Smooth muscle cell (in vitro differentiated cells): ENCODE results near the gene GSX1. TPM values are rescaled to one million over a fixed set of nuclear protein-coding genes. Genes with fewer than 3 reads are reported as not detected.

ENCODE experiments used
- DNase-seq: peaks from one replicate; lab custom pipeline; 2025; ENCODE audit not compliant: unreplicated experiment; lab: John Stamatoyannopoulos, UW
- H2AFZ ChIP-seq: fragments of 200-600 bp; sonication (generic); 2 replicates; pipeline ENCODE4 v1.6.0; 2016; ENCODE audit warnings: antibody characterized with exemption, low read depth, mild to moderate bottlenecking
- H3F3A ChIP-seq: fragments of 200-600 bp; sonication (generic); 2 replicates; pipeline ENCODE4 v1.6.0; 2017; ENCODE audit warnings: antibody characterized with exemption, low read depth
- H3K27ac ChIP-seq: fragments of 200-600 bp; sonication (generic); 2 replicates; pipeline ENCODE4 v1.5.1; 2016; ENCODE audit warnings: low read depth, mild to moderate bottlenecking
- H3K27me3 ChIP-seq: fragments of 200-600 bp; sonication (generic); 2 replicates; pipeline ENCODE4 v1.6.1; 2016; ENCODE audit warnings: low read depth, mild to moderate bottlenecking
- H3K36me3 ChIP-seq: fragments of 200-600 bp; sonication (generic); 2 replicates; pipeline ENCODE4 v1.5.1; 2016; ENCODE audit warnings: low read depth
- H3K4me1 ChIP-seq: fragments of 200-600 bp; sonication (generic); 2 replicates; pipeline ENCODE4 v1.5.1; 2016; ENCODE audit warnings: low read depth
- H3K4me2 ChIP-seq: fragments of 200-600 bp; sonication (generic); 2 replicates; pipeline ENCODE4 v1.6.0; 2016; ENCODE audit warnings: mild to moderate bottlenecking
- H3K4me3 ChIP-seq: fragments of 200-600 bp; sonication (generic); 2 replicates; pipeline ENCODE4 v1.5.1; 2016; ENCODE audit warnings: mild to moderate bottlenecking
- H3K79me2 ChIP-seq: fragments of 200-600 bp; sonication (generic); 2 replicates; pipeline ENCODE4 v1.6.0; 2016; ENCODE audit warnings: low read depth, mild to moderate bottlenecking
- H3K9ac ChIP-seq: fragments of 200-600 bp; sonication (generic); 2 replicates; pipeline ENCODE4 v1.6.0; 2016; ENCODE audit warnings: low read depth
- H3K9me3 ChIP-seq: fragments of 200-600 bp; sonication (generic); replicated peaks from 2 replicates; pipeline ENCODE4 v1.5.1; 2016; ENCODE audit warnings: low read depth
- H4K20me1 ChIP-seq: fragments of 200-600 bp; sonication (generic); 2 replicates; pipeline ENCODE4 v1.6.0; 2016; ENCODE audit warnings: low read depth
- CTCF ChIP-seq: fragments of 200-600 bp; sonication (generic); IDR thresholded peaks from 2 replicates; pipeline ENCODE4 v1.5.1; 2017; ENCODE audit warnings: borderline replicate concordance, mild to moderate bottlenecking, antibody characterized with exemption; ENCODE audit not compliant: insufficient read depth, poor library complexity, severe bottlenecking
- WGBS: methylation state at CpG from one replicate; pipeline ENCODE4 v1.1.7; 2016; ENCODE audit warnings: low lambda C conversion rate; 5-methylcytosine and 5-hydroxymethylcytosine counted together
- polyA plus RNA-seq: library from polyadenylated mRNA; unstranded; fragments of >200 nt; fragmentation: Nextera tagmentation; extraction: Ambion mirVana; gene quantifications from 2 replicates; pipeline ENCODE4 v1.2.1, GENCODE V29; 2016
- total RNA-seq: library from RNA; depleted of rRNA; stranded (reverse); fragments of >200 nt; gene quantifications from 2 replicates; pipeline ENCODE4 v1.2.3, GENCODE V29; 2014

Gene GSX1
- total and polyA plus RNA-seq, 2 experiments from 2014 or later = not detected

DNA sequence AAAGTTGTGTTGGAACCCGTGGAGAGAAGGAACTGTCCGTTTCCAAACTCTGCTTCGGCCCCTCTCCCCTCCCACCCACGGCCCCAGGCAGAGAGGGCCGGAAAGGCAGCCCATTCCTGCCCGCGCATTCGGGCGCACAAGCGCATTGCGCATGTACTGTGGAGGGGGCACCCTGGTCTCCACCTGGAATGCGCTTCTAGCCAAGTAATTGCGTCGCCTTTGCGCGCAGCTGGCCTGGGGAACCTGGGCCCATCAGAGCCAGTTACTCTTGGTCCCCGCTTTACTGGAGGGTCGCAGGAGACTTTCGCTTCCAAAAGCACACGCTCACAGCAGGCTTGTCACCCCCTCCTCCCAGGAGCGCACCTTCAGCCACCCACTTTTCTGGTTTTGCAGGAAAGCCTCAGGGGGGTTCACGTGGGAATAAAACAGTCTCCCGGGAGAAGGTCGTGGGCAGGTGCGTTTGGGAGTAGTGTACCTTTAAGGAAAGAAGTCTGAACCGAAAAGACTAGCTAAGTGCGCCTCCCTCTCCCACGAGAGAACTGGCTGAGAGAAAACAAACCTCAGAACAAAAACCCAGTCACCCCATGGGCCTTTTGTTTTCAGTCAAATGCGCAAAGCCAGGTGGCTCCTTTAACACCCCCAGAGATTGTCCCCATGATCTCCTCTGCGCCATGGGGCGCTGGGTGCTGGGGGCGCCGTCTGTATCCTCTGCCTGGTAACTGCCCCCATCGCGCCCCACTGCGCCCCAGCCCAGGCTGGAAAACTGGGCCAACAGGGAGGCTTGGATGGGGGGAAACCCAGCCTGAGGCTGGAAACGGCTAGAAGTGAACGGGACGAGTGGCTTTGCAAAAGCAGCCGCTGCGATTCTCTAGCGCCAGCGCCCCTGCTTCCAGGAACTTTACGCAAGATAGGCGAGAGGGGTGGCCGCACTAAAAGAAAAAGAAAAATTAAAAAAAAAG, 28.5 kb downstream of the GSX1 start:
- H3K27me3 ChIP-seq = peaks cover 97% of the 10 kb centered on the region
- WGBS = 4% methylated on average over 40 of the region's 46 CpGs
- no peak for TF ChIP-seq CTCF

DNA sequence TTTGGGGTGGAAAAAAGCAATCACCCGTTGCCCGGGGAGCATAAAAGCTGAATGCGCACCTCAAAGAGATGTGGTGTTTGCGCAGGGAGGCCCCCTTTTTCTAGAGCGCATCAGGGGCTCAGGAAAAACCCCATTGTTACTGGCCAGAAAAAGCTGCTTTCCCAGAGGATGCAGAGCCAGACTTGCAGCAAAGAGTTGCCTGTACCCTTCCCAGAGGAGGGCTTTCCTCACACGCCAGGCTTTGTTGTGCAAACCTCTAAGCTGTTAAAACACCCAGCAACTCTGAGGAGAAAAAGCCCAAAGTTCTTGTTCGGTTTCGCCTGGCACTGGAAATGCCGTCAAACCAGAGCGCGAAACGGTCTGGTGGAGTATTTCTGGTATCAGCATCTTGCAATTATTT, 29.3 kb downstream of the GSX1 start:
- Histone ChIP-seq H3K4me1 (peaks cover 16% of the 10 kb centered on the region), H3K9ac (no peak overlapping the region), H3K27me3 (peaks cover 91% of the 10 kb centered on the region), H3K4me2 (no peak overlapping the region), H4K20me1 (no peaks in the 10 kb centered on the region), H3K36me3 (no peaks in the 10 kb centered on the region), H3K9me3 (no peaks in the 10 kb centered on the region), H2AFZ (no peak overlapping the region), H3K79me2 (no peaks in the 10 kb centered on the region), H3K4me3 (no peak overlapping the region), H3F3A (no peaks in the 10 kb centered on the region), H3K27ac (no peak overlapping the region)
- 4% methylated on average over 12 of the region's 12 CpGs for WGBS
- TF ChIP-seq CTCF = no peak
- DNase-seq = no peak

More for the DNA sequence above, 28.5 kb downstream of the GSX1 start:
- no peak for DNase-seq
- no peak overlapping the region for H3K4me2 ChIP-seq
- H3K9ac ChIP-seq = no peak overlapping the region
- no peaks in the 10 kb centered on the region for H3K36me3 ChIP-seq
- no peak overlapping the region for H3K27ac ChIP-seq
- H3K4me1 ChIP-seq = peaks cover 16% of the 10 kb centered on the region
- no peaks in the 10 kb centered on the region for H4K20me1 ChIP-seq
- H2AFZ ChIP-seq = no peak overlapping the region
- no peak overlapping the region for H3K4me3 ChIP-seq
- no peaks in the 10 kb centered on the region for H3K79me2 ChIP-seq
- H3F3A ChIP-seq = no peaks in the 10 kb centered on the region
- H3K9me3 ChIP-seq = no peaks in the 10 kb centered on the region

- no peak for DNase-seq
- H3K4me3 ChIP-seq = no peak overlapping the region
Measured at GRCh38 chr13:27822258-27822872, 30.1 kb downstream of the GSX1 start.

More at GRCh38 chr13:27822258-27822872, 30.1 kb downstream of the GSX1 start:
- Histone ChIP-seq H3K27me3 (peaks cover 90% of the 10 kb centered on the region), H4K20me1 (no peaks in the 10 kb centered on the region), H3K4me2 (no peak overlapping the region), H3K9me3 (no peaks in the 10 kb centered on the region), H2AFZ (no peak overlapping the region), H3K9ac (no peak overlapping the region), H3K27ac (no peak overlapping the region), H3F3A (no peaks in the 10 kb centered on the region), H3K4me1 (peaks cover 16% of the 10 kb centered on the region), H3K36me3 (no peaks in the 10 kb centered on the region), H3K79me2 (no peaks in the 10 kb centered on the region)
- TF ChIP-seq CTCF = no peak
- WGBS = 6% methylated on average over 17 of the region's 17 CpGs
